ENCODE data around the gene P2RX6.

DNA sequence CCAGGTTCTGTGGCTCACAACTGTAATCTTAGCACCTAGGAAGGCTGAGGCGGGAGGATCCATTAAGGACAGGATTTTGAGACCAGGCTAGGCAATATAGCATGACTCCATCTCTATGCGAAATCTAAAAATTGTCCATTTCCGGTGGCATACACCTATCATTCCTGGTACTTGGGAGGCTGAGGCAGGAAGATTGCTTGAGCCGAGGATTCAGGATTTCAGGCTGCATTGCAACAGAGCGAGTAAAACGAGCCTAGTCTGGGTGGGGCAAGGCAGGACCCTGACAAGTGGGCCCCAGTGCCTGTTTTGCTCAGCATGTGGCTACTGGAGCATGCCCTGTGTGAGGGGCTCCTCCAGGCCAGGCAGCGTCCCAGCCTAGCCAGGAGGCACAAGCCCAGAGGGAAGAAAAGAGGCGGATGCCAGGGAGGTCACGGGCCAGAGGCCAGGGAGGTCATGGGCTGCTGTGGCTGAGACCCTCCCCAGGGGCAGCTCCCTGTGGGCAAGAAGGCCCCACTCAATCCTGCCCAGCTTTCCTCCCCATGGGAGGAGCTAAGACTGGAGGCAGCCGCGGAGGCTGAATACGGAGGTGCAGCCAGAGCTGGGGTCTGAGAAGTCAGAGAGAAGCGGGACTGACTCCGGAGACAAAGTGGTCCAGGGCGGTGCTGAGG is 39.2 kb downstream of the P2RX6 start:
- TF ChIP-seq, protein P1, sequence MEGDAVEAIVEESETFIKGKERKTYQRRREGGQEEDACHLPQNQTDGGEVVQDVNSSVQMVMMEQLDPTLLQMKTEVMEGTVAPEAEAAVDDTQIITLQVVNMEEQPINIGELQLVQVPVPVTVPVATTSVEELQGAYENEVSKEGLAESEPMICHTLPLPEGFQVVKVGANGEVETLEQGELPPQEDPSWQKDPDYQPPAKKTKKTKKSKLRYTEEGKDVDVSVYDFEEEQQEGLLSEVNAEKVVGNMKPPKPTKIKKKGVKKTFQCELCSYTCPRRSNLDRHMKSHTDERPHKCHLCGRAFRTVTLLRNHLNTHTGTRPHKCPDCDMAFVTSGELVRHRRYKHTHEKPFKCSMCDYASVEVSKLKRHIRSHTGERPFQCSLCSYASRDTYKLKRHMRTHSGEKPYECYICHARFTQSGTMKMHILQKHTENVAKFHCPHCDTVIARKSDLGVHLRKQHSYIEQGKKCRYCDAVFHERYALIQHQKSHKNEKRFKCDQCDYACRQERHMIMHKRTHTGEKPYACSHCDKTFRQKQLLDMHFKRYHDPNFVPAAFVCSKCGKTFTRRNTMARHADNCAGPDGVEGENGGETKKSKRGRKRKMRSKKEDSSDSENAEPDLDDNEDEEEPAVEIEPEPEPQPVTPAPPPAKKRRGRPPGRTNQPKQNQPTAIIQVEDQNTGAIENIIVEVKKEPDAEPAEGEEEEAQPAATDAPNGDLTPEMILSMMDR (IDR thresholded peaks at IDR 0.05; ENCODE audit: poor library complexity): no peak
- no peak for TF ChIP-seq EZH2phosphoT487 (IDR thresholded peaks at IDR 0.05; ENCODE audit: low read depth, severe bottlenecking, unreplicated experiment)
- TF ChIP-seq EZH2 (IDR thresholded peaks at IDR 0.05; ENCODE audit: borderline replicate concordance): no peak

Measured in hepatocyte (in vitro differentiated cells).